ENCODE results near the gene LMAN1L.

Gene LMAN1L

GRCh38 chr15:74815121-74815934 is 2.7 kb downstream of the LMAN1L start:
- H3K36me3 ChIP-seq (ENCODE audit: control insufficient read depth, insufficient read depth, low read length): no peaks in the 10 kb centered on the region
- no peaks in the 10 kb centered on the region for H3K79me1 ChIP-seq (ENCODE audit: low read length)
- DNase-seq: no peak
- H3K4me2 ChIP-seq (ENCODE audit: low read length): no peak overlapping the region
- H3K56ac ChIP-seq (ENCODE audit: low read length): no peak overlapping the region
- H3K4me3 ChIP-seq (ENCODE audit: low read length): no peak overlapping the region
- H3K79me2 ChIP-seq (ENCODE audit: control insufficient read depth, insufficient read depth, low read length): no peaks in the 10 kb centered on the region
- H3K9ac ChIP-seq (ENCODE audit: low read length): no peak overlapping the region
- WGBS (ENCODE audit: extremely low coverage, insufficient coverage, low lambda C conversion rate): no CpG with 5 or more reads among the region's 10 CpGs
- no peak overlapping the region for H4K5ac ChIP-seq (ENCODE audit: low read length)
- no peak overlapping the region for H2AK5ac ChIP-seq (ENCODE audit: low read length)
- H3K27ac ChIP-seq (ENCODE audit: low read depth, low read length): no peak overlapping the region
- H3K18ac ChIP-seq (ENCODE audit: low read length): no peak overlapping the region
- H3K27me3 ChIP-seq (ENCODE audit: insufficient read depth, low read length, poor library complexity): no peaks in the 10 kb centered on the region
- no peak overlapping the region for H3K23ac ChIP-seq (ENCODE audit: low read length)
- no peak overlapping the region for H2BK120ac ChIP-seq (ENCODE audit: low read depth, low read length)
- peaks cover 3% of the 10 kb centered on the region for H3K4me1 ChIP-seq (ENCODE audit: control insufficient read depth, low read depth, low read length)
- H4K8ac ChIP-seq (ENCODE audit: low read depth, low read length): no peak overlapping the region
- no peak overlapping the region for H2BK15ac ChIP-seq (replicated peaks; ENCODE audit: low read depth)
- H3K4ac ChIP-seq (ENCODE audit: low read depth, low read length): no peak overlapping the region
- no peak overlapping the region for H2BK5ac ChIP-seq (ENCODE audit: low read length)

GRCh38 chr15:74815961-74816360 is 3.3 kb downstream of the LMAN1L start:
- no peaks in the 10 kb centered on the region for H3K79me1 ChIP-seq (ENCODE audit: low read length)
- no peak overlapping the region for H3K4me2 ChIP-seq (ENCODE audit: low read length)
- WGBS (ENCODE audit: extremely low coverage, insufficient coverage, low lambda C conversion rate): no CpG with 5 or more reads among the region's 15 CpGs
- H3K4me1 ChIP-seq (ENCODE audit: control insufficient read depth, low read depth, low read length): peaks cover 3% of the 10 kb centered on the region
- no peak overlapping the region for H4K5ac ChIP-seq (ENCODE audit: low read length)
- no peak for DNase-seq
- no peak overlapping the region for H4K8ac ChIP-seq (ENCODE audit: low read depth, low read length)
- H3K56ac ChIP-seq (ENCODE audit: low read length): no peak overlapping the region
- H3K36me3 ChIP-seq (ENCODE audit: control insufficient read depth, insufficient read depth, low read length): no peaks in the 10 kb centered on the region
- H3K4me3 ChIP-seq (ENCODE audit: low read length): no peak overlapping the region
- H3K4ac ChIP-seq (ENCODE audit: low read depth, low read length): no peak overlapping the region
- no peak overlapping the region for H2BK120ac ChIP-seq (ENCODE audit: low read depth, low read length)
- no peak overlapping the region for H3K18ac ChIP-seq (ENCODE audit: low read length)
- H3K23ac ChIP-seq (ENCODE audit: low read length): no peak overlapping the region
- H3K27me3 ChIP-seq (ENCODE audit: insufficient read depth, low read length, poor library complexity): no peaks in the 10 kb centered on the region
- no peak overlapping the region for H2BK5ac ChIP-seq (ENCODE audit: low read length)
- H3K9ac ChIP-seq (ENCODE audit: low read length): no peak overlapping the region
- H2AK5ac ChIP-seq (ENCODE audit: low read length): no peak overlapping the region
- H2BK15ac ChIP-seq (replicated peaks; ENCODE audit: low read depth): no peak overlapping the region
- no peaks in the 10 kb centered on the region for H3K79me2 ChIP-seq (ENCODE audit: control insufficient read depth, insufficient read depth, low read length)
- H3K27ac ChIP-seq (ENCODE audit: low read depth, low read length): no peak overlapping the region

DNA sequence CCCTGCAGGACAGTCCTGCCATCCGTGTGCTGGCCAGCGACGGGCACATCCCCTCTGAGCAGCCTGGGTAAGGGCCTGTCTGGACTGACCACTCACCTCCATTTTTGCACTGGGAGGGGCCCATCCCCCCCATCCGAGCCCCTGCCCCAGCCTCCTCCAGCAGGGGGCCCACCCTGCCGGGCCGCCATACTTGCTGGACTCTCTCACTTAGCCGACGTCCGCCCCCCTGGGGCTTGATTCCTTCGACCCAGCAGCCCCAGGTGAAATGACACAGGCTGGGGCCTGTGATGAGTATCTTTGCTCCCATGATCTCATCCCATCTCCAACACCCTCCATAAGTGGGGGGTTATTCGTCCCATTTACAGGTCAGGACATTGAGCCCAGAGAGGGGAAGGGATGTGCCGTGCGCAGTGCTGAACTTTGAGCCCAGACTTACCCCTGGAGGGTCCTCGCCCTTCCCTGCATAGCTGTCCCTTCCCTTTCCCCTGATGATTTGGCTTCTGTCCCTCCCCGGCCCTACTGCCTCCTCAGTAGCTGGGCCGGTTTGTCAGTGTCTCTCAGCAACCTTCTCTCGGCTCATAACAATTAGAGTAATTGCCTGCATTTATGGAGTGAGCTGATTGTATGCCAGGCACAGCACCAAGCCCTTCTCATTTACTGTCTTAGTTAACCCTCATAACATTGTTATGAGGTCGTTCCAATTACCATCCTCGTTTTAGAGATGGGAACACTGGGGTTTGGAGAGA is 4.2 kb downstream of the LMAN1L start:
- WGBS (ENCODE audit: extremely low coverage, insufficient coverage, low lambda C conversion rate): no CpG with 5 or more reads among the region's 19 CpGs
- H4K5ac ChIP-seq (ENCODE audit: low read length): no peak overlapping the region
- H3K18ac ChIP-seq (ENCODE audit: low read length): no peak overlapping the region
- H3K4me3 ChIP-seq (ENCODE audit: low read length): no peak overlapping the region
- H3K9ac ChIP-seq (ENCODE audit: low read length): no peak overlapping the region
- no peak overlapping the region for H3K4me2 ChIP-seq (ENCODE audit: low read length)
- H3K4me1 ChIP-seq (ENCODE audit: control insufficient read depth, low read depth, low read length): peaks cover 3% of the 10 kb centered on the region
- H3K27ac ChIP-seq (ENCODE audit: low read depth, low read length): no peak overlapping the region
- no peak overlapping the region for H2BK5ac ChIP-seq (ENCODE audit: low read length)
- no peak overlapping the region for H2AK5ac ChIP-seq (ENCODE audit: low read length)
- H3K79me2 ChIP-seq (ENCODE audit: control insufficient read depth, insufficient read depth, low read length): no peaks in the 10 kb centered on the region
- H2BK120ac ChIP-seq (ENCODE audit: low read depth, low read length): no peak overlapping the region
- H2BK15ac ChIP-seq (replicated peaks; ENCODE audit: low read depth): no peak overlapping the region
- H3K23ac ChIP-seq (ENCODE audit: low read length): no peak overlapping the region
- H3K36me3 ChIP-seq (ENCODE audit: control insufficient read depth, insufficient read depth, low read length): no peaks in the 10 kb centered on the region
- H4K8ac ChIP-seq (ENCODE audit: low read depth, low read length): no peak overlapping the region
- H3K79me1 ChIP-seq (ENCODE audit: low read length): no peaks in the 10 kb centered on the region
- H3K56ac ChIP-seq (ENCODE audit: low read length): no peak overlapping the region
- no peak overlapping the region for H3K4ac ChIP-seq (ENCODE audit: low read depth, low read length)
- DNase-seq: peak; percentile 53
- no peaks in the 10 kb centered on the region for H3K27me3 ChIP-seq (ENCODE audit: insufficient read depth, low read length, poor library complexity)

DNA sequence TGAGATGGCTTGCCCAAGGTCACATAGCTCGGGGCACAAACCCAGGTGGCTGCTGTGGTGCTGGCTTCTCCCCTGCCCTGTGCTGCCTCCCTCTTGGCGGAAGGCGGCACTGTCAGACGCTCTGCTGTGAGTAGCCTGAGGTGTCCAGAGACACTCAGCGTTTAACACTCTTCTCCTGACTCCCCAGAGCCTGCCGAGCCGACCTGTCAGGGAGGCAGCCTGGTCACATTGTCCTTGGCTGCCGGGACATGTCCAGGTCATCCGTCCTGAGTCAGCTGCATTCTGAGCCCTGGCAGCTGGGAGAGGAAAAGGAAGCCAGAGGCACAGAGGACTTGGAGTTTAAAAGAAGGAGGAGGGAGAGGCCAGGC is 4.7 kb downstream of the LMAN1L start:
- Histone ChIP-seq H4K8ac (ENCODE audit: low read depth, low read length) (no peak overlapping the region), H3K9ac (ENCODE audit: low read length) (no peak overlapping the region), H3K4me1 (ENCODE audit: control insufficient read depth, low read depth, low read length) (peaks cover 3% of the 10 kb centered on the region), H3K4ac (ENCODE audit: low read depth, low read length) (no peak overlapping the region), H2AK5ac (ENCODE audit: low read length) (no peak overlapping the region), H2BK120ac (ENCODE audit: low read depth, low read length) (no peak overlapping the region), H3K18ac (ENCODE audit: low read length) (no peak overlapping the region), H2BK5ac (ENCODE audit: low read length) (no peak overlapping the region), H2BK15ac (replicated peaks; ENCODE audit: low read depth) (no peak overlapping the region), H3K27me3 (ENCODE audit: insufficient read depth, low read length, poor library complexity) (no peaks in the 10 kb centered on the region), H3K79me2 (ENCODE audit: control insufficient read depth, insufficient read depth, low read length) (no peaks in the 10 kb centered on the region), H3K4me3 (ENCODE audit: low read length) (no peak overlapping the region), H3K79me1 (ENCODE audit: low read length) (no peaks in the 10 kb centered on the region), H4K5ac (ENCODE audit: low read length) (no peak overlapping the region), H3K23ac (ENCODE audit: low read length) (no peak overlapping the region), H3K56ac (ENCODE audit: low read length) (no peak overlapping the region), H3K36me3 (ENCODE audit: control insufficient read depth, insufficient read depth, low read length) (no peaks in the 10 kb centered on the region), H3K27ac (ENCODE audit: low read depth, low read length) (no peak overlapping the region), H3K4me2 (ENCODE audit: low read length) (no peak overlapping the region)
- DNase-seq: peak; percentile 81
- no CpG with 5 or more reads among the region's 9 CpGs for WGBS (ENCODE audit: extremely low coverage, insufficient coverage, low lambda C conversion rate)

GRCh38 chr15:74820056-74820455 is 7.4 kb downstream of the LMAN1L start:
- Histone ChIP-seq H3K27ac (ENCODE audit: low read depth, low read length) (no peak overlapping the region), H3K27me3 (ENCODE audit: insufficient read depth, low read length, poor library complexity) (peaks cover 2% of the 10 kb centered on the region), H3K9ac (ENCODE audit: low read length) (no peak overlapping the region), H2BK15ac (replicated peaks; ENCODE audit: low read depth) (no peak overlapping the region), H3K79me2 (ENCODE audit: control insufficient read depth, insufficient read depth, low read length) (no peaks in the 10 kb centered on the region), H3K18ac (ENCODE audit: low read length) (no peak overlapping the region), H2AK5ac (ENCODE audit: low read length) (no peak overlapping the region), H3K4me1 (ENCODE audit: control insufficient read depth, low read depth, low read length) (peaks cover 3% of the 10 kb centered on the region), H3K23ac (ENCODE audit: low read length) (no peak overlapping the region), H3K4me2 (ENCODE audit: low read length) (no peak overlapping the region), H2BK120ac (ENCODE audit: low read depth, low read length) (no peak overlapping the region), H3K4me3 (ENCODE audit: low read length) (no peak overlapping the region), H3K4ac (ENCODE audit: low read depth, low read length) (no peak overlapping the region), H2BK5ac (ENCODE audit: low read length) (no peak overlapping the region), H3K79me1 (ENCODE audit: low read length) (no peaks in the 10 kb centered on the region), H3K36me3 (ENCODE audit: control insufficient read depth, insufficient read depth, low read length) (no peaks in the 10 kb centered on the region), H4K8ac (ENCODE audit: low read depth, low read length) (no peak overlapping the region), H3K56ac (ENCODE audit: low read length) (no peak overlapping the region), H4K5ac (ENCODE audit: low read length) (no peak overlapping the region)
- no peak for DNase-seq
- WGBS (ENCODE audit: extremely low coverage, insufficient coverage, low lambda C conversion rate): no CpG with 5 or more reads among the region's 5 CpGs
